B cell (primary cell): ENCODE data around the gene NTN4.

Experiments
- CTCF ChIP-seq: fragments of 200-600 bp; IDR thresholded peaks from one replicate; pipeline ENCODE4 v1.8.0; 2022; ENCODE audit warnings: antibody characterized with exemption, mild to moderate bottlenecking
- EZH2 ChIP-seq: IDR thresholded peaks from 2 replicates; pipeline ENCODE4 v1.6.1; 2012; ENCODE audit warnings: borderline replicate concordance, low read depth, mild to moderate bottlenecking, moderate library complexity, low read length; ENCODE audit not compliant: insufficient read depth, poor library complexity, severe bottlenecking

GRCh38 chr12:95764848-95765247 lies 25.7 kb downstream of the NTN4 start:
- TF ChIP-seq CTCF (no peak), EZH2 (no peak)
